Fibroblast of skin of left quadriceps (primary cell): ENCODE data around the gene VEGFA.

Source experiments
- DNase-seq, 2 experiments: peaks; one replicate each; pipeline ENCODE4 v3.0.0-alpha.2; 2013; ENCODE audit warnings: low read depth in 2 of 2

Gene VEGFA

GRCh38 chr6:43738877-43739641 is 31.0 kb upstream of the VEGFA start:
- DNase-seq: no peak

- DNase-seq: no peak
These were observed 30.3 kb upstream of the VEGFA start for GRCh38 chr6:43739642-43740091.

- no peak for DNase-seq
These were observed 29.6 kb upstream of the VEGFA start for GRCh38 chr6:43740321-43740960.

- no peak for DNase-seq
These were observed 28.8 kb upstream of the VEGFA start for GRCh38 chr6:43740961-43741764.

- DNase-seq: no peak
These were observed 28.2 kb upstream of the VEGFA start for GRCh38 chr6:43741829-43742228.

GRCh38 chr6:43742285-43742684 is 27.7 kb upstream of the VEGFA start:
- DNase-seq: no peak

GRCh38 chr6:43742931-43743632 is 26.9 kb upstream of the VEGFA start:
- no peak for DNase-seq

GRCh38 chr6:43743682-43744381 is 26.2 kb upstream of the VEGFA start:
- no peak for DNase-seq

GRCh38 chr6:43744491-43744890 is 25.5 kb upstream of the VEGFA start:
- no peak for DNase-seq

GRCh38 chr6:43744931-43745727 is 24.9 kb upstream of the VEGFA start:
- no peak for DNase-seq

GRCh38 chr6:43746071-43746470 is 23.9 kb upstream of the VEGFA start:
- DNase-seq: no peak

GRCh38 chr6:43746613-43747102 is 23.4 kb upstream of the VEGFA start:
- DNase-seq: peak in 1 of 2 experiments; percentile 16

GRCh38 chr6:43747784-43748183 is 22.2 kb upstream of the VEGFA start:
- DNase-seq: no peak

GRCh38 chr6:43748765-43749164 is 21.2 kb upstream of the VEGFA start:
- no peak for DNase-seq

- no peak for DNase-seq
These were observed 20.6 kb upstream of the VEGFA start for GRCh38 chr6:43749461-43749860.

GRCh38 chr6:43750622-43751021 is 19.4 kb upstream of the VEGFA start:
- DNase-seq: no peak

- no peak for DNase-seq
These were observed 16.3 kb upstream of the VEGFA start for GRCh38 chr6:43753570-43754183.

GRCh38 chr6:43757966-43758616 is 11.9 kb upstream of the VEGFA start:
- DNase-seq: no peak

GRCh38 chr6:43758617-43759050 is 11.4 kb upstream of the VEGFA start:
- no peak for DNase-seq
